ENCODE measurements around the gene STX18.

STX18 gene

DNA sequence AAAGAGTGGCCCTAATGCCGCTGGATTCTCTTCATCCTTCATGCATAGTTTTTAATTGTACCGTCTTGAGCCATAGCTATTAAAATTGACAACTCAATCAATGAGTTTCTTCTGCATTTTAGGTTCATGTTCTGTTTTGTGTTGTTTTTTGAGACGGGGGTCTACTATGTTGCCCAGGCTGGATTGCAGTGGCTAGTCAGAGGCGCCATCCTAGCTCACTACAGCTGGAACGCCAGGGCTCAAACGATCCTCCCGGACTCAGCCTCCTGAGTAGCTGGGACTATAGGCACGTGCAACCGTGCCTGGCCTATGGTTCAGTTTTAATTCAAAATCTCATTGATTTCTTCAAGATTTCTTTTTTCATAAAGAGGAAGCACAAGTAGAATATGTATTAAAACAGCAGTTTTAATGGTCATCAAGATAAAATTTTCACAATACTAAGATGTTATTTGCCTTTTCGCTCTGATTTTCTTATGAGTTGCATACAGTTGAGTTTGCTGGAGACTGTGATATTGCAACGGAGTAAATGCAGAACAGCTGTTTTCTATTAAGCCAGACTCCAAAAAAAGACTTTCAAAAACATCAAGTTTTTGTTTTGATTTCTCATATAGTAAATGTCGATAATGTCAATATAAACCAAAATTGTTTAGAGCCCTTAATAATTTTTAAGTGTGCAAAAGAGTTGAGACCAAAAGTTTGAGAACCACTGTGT lies 1.1 kb upstream of the STX18 start:
- no peaks in the 10 kb centered on the region for H3K9me3 ChIP-seq (replicated peaks; ENCODE audit: insufficient read depth, low read length)
- H3K4me2 ChIP-seq (ENCODE audit: low read depth, low read length), result peak overlapping the region; percentile 85
- no peaks in the 10 kb centered on the region for H3K9me2 ChIP-seq (replicated peaks; ENCODE audit: insufficient read depth, low read length)
- peaks cover 23% of the 10 kb centered on the region for H3K4me1 ChIP-seq (ENCODE audit: low read length)
- TF ChIP-seq EZH2 (optimal IDR thresholded peaks at IDR 0.05; ENCODE audit: low read depth, low read length), result no peak
- no peak for TF ChIP-seq CTCF (IDR thresholded peaks at IDR 0.05; ENCODE audit: low read length)
- no peak for TF ChIP-seq EZH2phosphoT487 (IDR thresholded peaks at IDR 0.05; ENCODE audit: low read length)
- no peak for DNase-seq
- peak overlapping the region; percentile 62 for H2AFZ ChIP-seq (ENCODE audit: low read length)
- H3K27me3 ChIP-seq (replicated peaks; ENCODE audit: insufficient read depth, low read length), result no peaks in the 10 kb centered on the region
- H3K4me3 ChIP-seq (ENCODE audit: low read length), result peak overlapping the region; percentile 95
- H3K36me3 ChIP-seq (replicated peaks; ENCODE audit: insufficient read depth, low read length), result no peaks in the 10 kb centered on the region
- H3F3A ChIP-seq (ENCODE audit: insufficient read depth, low read length), result peaks cover 5% of the 10 kb centered on the region; the same call in 1 of the 2 replicates
- H3K27ac ChIP-seq (ENCODE audit: low read length), result peak overlapping the region; percentile 83; the same call in 1 of the 2 replicates
- H3K9ac ChIP-seq (ENCODE audit: low read length), result peak overlapping the region; percentile 97
- H4K20me1 ChIP-seq (ENCODE audit: insufficient read depth, low read length), result peaks cover 5% of the 10 kb centered on the region; the same call in 1 of the 2 replicates
- H3K79me2 ChIP-seq (ENCODE audit: low read length), result peaks cover 50% of the 10 kb centered on the region

DNA sequence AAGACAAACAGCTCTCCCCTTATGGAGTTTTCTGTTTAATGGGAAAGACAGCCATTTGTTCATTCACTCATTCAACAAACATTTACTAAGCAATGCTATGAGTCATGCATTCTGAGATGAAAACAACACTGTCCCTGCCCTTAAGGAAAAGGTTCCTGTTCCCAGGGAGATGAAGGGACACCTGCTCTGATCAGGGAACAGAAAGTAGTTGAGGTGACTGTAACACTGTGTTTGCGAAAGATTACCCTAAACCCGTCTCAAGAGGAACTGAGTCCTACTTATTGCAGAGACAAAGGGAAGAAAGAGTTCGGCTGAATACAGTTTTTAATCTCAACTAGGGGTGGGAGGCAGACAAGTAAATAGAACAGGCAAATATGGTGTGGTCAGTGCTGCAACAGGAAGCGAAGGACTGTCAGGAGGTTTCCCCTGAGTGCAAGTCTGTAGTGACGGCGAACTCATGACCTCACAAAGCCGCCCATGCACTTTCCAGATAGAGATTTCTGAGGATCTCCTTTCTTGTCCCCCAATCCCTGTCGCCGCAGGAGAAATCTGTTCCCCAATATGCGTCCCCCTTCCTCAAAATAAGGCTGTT lies 712 bp downstream of the STX18 start:
- no peaks in the 10 kb centered on the region for H3K9me3 ChIP-seq (replicated peaks; ENCODE audit: insufficient read depth, low read length)
- no peaks in the 10 kb centered on the region for H3K36me3 ChIP-seq (replicated peaks; ENCODE audit: insufficient read depth, low read length)
- peaks cover 23% of the 10 kb centered on the region for H3K4me1 ChIP-seq (ENCODE audit: low read length)
- H3K27me3 ChIP-seq (replicated peaks; ENCODE audit: insufficient read depth, low read length), result no peaks in the 10 kb centered on the region
- peak; percentile 37 for DNase-seq
- peak overlapping the region; percentile 80 for H2AFZ ChIP-seq (ENCODE audit: low read length)
- TF ChIP-seq CTCF (IDR thresholded peaks at IDR 0.05; ENCODE audit: low read length) (no peak), EZH2phosphoT487 (IDR thresholded peaks at IDR 0.05; ENCODE audit: low read length) (no peak), EZH2 (optimal IDR thresholded peaks at IDR 0.05; ENCODE audit: low read depth, low read length) (no peak)
- peak overlapping the region; percentile 97 for H3K9ac ChIP-seq (ENCODE audit: low read length)
- peak overlapping the region; percentile 83; the same call in 1 of the 2 replicates for H3K27ac ChIP-seq (ENCODE audit: low read length)
- peaks cover 5% of the 10 kb centered on the region; the same call in 1 of the 2 replicates for H3F3A ChIP-seq (ENCODE audit: insufficient read depth, low read length)
- peaks cover 5% of the 10 kb centered on the region; the same call in 1 of the 2 replicates for H4K20me1 ChIP-seq (ENCODE audit: insufficient read depth, low read length)
- peak overlapping the region; percentile 75 for H3K4me2 ChIP-seq (ENCODE audit: low read depth, low read length)
- H3K9me2 ChIP-seq (replicated peaks; ENCODE audit: insufficient read depth, low read length), result no peaks in the 10 kb centered on the region
- peak overlapping the region; percentile 95 for H3K4me3 ChIP-seq (ENCODE audit: low read length)
- H3K79me2 ChIP-seq (ENCODE audit: low read length), result peaks cover 67% of the 10 kb centered on the region

DNA sequence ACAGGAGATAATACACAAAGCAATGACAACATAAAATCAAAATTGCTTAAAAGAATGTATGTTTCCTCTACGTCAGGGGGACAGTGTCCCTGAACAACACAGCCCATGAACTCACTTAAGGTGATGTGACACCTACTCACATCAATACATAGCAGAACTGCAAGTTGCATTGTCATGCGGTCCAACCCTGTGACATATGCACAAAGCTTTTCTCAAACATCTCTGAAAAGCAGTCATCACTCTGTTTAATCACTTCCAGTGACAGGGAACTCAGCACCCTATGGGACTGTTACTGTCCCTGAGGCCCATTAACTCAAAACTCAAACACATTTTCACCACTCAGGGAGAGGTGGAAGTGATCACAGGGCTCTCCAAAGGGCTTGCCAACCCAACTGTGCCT lies 2.4 kb downstream of the STX18 start:
- H3K4me2 ChIP-seq (ENCODE audit: low read depth, low read length), result no peak overlapping the region
- no peak for DNase-seq
- H3K4me3 ChIP-seq (ENCODE audit: low read length), result no peak overlapping the region
- peaks cover 23% of the 10 kb centered on the region for H3K4me1 ChIP-seq (ENCODE audit: low read length)
- no peaks in the 10 kb centered on the region for H3K36me3 ChIP-seq (replicated peaks; ENCODE audit: insufficient read depth, low read length)
- peaks cover 7% of the 10 kb centered on the region; the same call in 1 of the 2 replicates for H4K20me1 ChIP-seq (ENCODE audit: insufficient read depth, low read length)
- H2AFZ ChIP-seq (ENCODE audit: low read length), result no peak overlapping the region
- peaks cover 84% of the 10 kb centered on the region for H3K79me2 ChIP-seq (ENCODE audit: low read length)
- no peaks in the 10 kb centered on the region for H3K9me3 ChIP-seq (replicated peaks; ENCODE audit: insufficient read depth, low read length)
- H3K27me3 ChIP-seq (replicated peaks; ENCODE audit: insufficient read depth, low read length), result no peaks in the 10 kb centered on the region
- H3K9me2 ChIP-seq (replicated peaks; ENCODE audit: insufficient read depth, low read length), result no peaks in the 10 kb centered on the region
- H3F3A ChIP-seq (ENCODE audit: insufficient read depth, low read length), result peaks cover 5% of the 10 kb centered on the region; the same call in 1 of the 2 replicates
- H3K27ac ChIP-seq (ENCODE audit: low read length), result no peak overlapping the region
- H3K9ac ChIP-seq (ENCODE audit: low read length), result no peak overlapping the region
- TF ChIP-seq EZH2 (optimal IDR thresholded peaks at IDR 0.05; ENCODE audit: low read depth, low read length) (no peak), EZH2phosphoT487 (IDR thresholded peaks at IDR 0.05; ENCODE audit: low read length) (no peak), CTCF (IDR thresholded peaks at IDR 0.05; ENCODE audit: low read length) (no peak)
